ENCODE results near the gene NXN. TPM values are rescaled to one million over a fixed set of nuclear protein-coding genes. Genes with fewer than 3 reads are reported as not detected.
"Not testable (repeated sequence)": the region's sequence is repeated elsewhere in the genome, so short reads cannot be mapped to it uniquely, and the experiment has no call there.

Gene NXN
- total and polyA plus RNA-seq, 4 experiments from 2014 or later, result 0.55 to 2.7 (median 1.9) TPM

GRCh38 chr17:859061-859823 is 120.3 kb downstream of the NXN start:
- Histone ChIP-seq H3K4me3 (ENCODE audit: low read length in 2 of 2) (no peak overlapping the region), H3K27me3 (ENCODE audit: insufficient read depth, low read length) (no peaks in the 10 kb centered on the region), H3K9me3 (ENCODE audit: control insufficient read depth in 1 of 2, low read length in 2 of 2) (no peaks in the 10 kb centered on the region), H3K27ac (ENCODE audit: low read depth, low read length) (no peak overlapping the region), H3K36me3 (ENCODE audit: insufficient read depth, low read length) (no peaks in the 10 kb centered on the region), H3K4me1 (ENCODE audit: insufficient read depth, low read length) (no peaks in the 10 kb centered on the region)
- H3K4me3 Mint-ChIP-seq, result no peak overlapping the region
- intact Hi-C loops (cut with micrococcal nuclease), result no loop called here
- DNase-seq, result no peak
- ChIA-PET CTCF (ENCODE audit: partially characterized antibody) (interaction anchor here (1.0 kb wide), 1 partner anchor 20 kb away, joined by 5 read pairs; no protein-coding TSS in a partner anchor), POLR2A (ENCODE audit: partially characterized antibody) (no interaction called here)
- no peaks in the 10 kb centered on the region for H3K9me3 Mint-ChIP-seq
- H3K36me3 Mint-ChIP-seq, result no peaks in the 10 kb centered on the region
- H3K27ac Mint-ChIP-seq, result no peak overlapping the region
- H3K4me1 Mint-ChIP-seq, result no peaks in the 10 kb centered on the region
- H3K27me3 Mint-ChIP-seq, result peaks cover 6 to 18% of the 10 kb centered on the region in 2 donors

- CTCF ChIA-PET (ENCODE audit: partially characterized antibody), result interaction anchor here (0.7 kb wide), 1 partner anchor 235 kb away, joined by 4 read pairs; no protein-coding TSS in a partner anchor
Observed at GRCh38 chr17:856149-856548, 123.4 kb downstream of the NXN start.

GRCh38 chr17:855569-855968 is 124.0 kb downstream of the NXN start:
- DNase-seq, result no peak
- Histone ChIP-seq H3K4me1 (ENCODE audit: insufficient read depth, low read length) (no peaks in the 10 kb centered on the region), H3K9me3 (ENCODE audit: control insufficient read depth in 1 of 2, low read length in 2 of 2) (no peaks in the 10 kb centered on the region), H3K27ac (ENCODE audit: low read depth, low read length) (no peak overlapping the region), H3K36me3 (ENCODE audit: insufficient read depth, low read length) (no peaks in the 10 kb centered on the region), H3K4me3 (ENCODE audit: low read length in 2 of 2) (no peak overlapping the region), H3K27me3 (ENCODE audit: insufficient read depth, low read length) (no peaks in the 10 kb centered on the region)
- Mint-ChIP-seq H3K27me3 (peaks cover 7 to 15% of the 10 kb centered on the region in 2 donors), H3K4me3 (no peak overlapping the region), H3K36me3 (no peaks in the 10 kb centered on the region), H3K27ac (no peak overlapping the region), H3K9me3 (peaks cover 0 to 1% (median 0%) of the 10 kb centered on the region in 8 donors), H3K4me1 (no peaks in the 10 kb centered on the region)
- intact Hi-C loops (cut with micrococcal nuclease), result no loop called here
- ChIA-PET POLR2A (ENCODE audit: partially characterized antibody) (no interaction called here), CTCF (ENCODE audit: partially characterized antibody) (no interaction called here)

More at GRCh38 chr17:856149-856548, 123.4 kb downstream of the NXN start:
- Mint-ChIP-seq H3K4me3 (no peak overlapping the region), H3K9me3 (peaks cover 0 to 1% (median 0%) of the 10 kb centered on the region in 8 donors), H3K27me3 (peaks cover 4 to 14% of the 10 kb centered on the region in 2 donors), H3K4me1 (no peaks in the 10 kb centered on the region), H3K27ac (no peak overlapping the region), H3K36me3 (no peaks in the 10 kb centered on the region)
- Histone ChIP-seq H3K27me3 (ENCODE audit: insufficient read depth, low read length) (no peaks in the 10 kb centered on the region), H3K9me3 (ENCODE audit: control insufficient read depth in 1 of 2, low read length in 2 of 2) (no peaks in the 10 kb centered on the region), H3K4me1 (ENCODE audit: insufficient read depth, low read length) (no peaks in the 10 kb centered on the region), H3K27ac (ENCODE audit: low read depth, low read length) (no peak overlapping the region), H3K36me3 (ENCODE audit: insufficient read depth, low read length) (no peaks in the 10 kb centered on the region), H3K4me3 (ENCODE audit: low read length in 2 of 2) (no peak overlapping the region)
- POLR2A ChIA-PET (ENCODE audit: partially characterized antibody), result no interaction called here
- intact Hi-C loops (cut with micrococcal nuclease), result no loop called here
- no peak for DNase-seq

- H3K27me3 Mint-ChIP-seq, result peaks cover 13 to 22% of the 10 kb centered on the region in 2 donors
- H3K4me1 Mint-ChIP-seq; H3K4me1 ChIP-seq (ENCODE audit: insufficient read depth, low read length); H3K27ac Mint-ChIP-seq; H3K36me3 ChIP-seq (ENCODE audit: insufficient read depth, low read length); H3K27me3 ChIP-seq (ENCODE audit: insufficient read depth, low read length); H3K4me3 Mint-ChIP-seq; DNase-seq; CTCF ChIA-PET (ENCODE audit: partially characterized antibody); H3K9me3 Mint-ChIP-seq; H3K36me3 Mint-ChIP-seq; intact Hi-C loops (cut with micrococcal nuclease); H3K9me3 ChIP-seq (ENCODE audit: control insufficient read depth in 1 of 2, low read length in 2 of 2); H3K27ac ChIP-seq (ENCODE audit: low read depth, low read length); H3K4me3 ChIP-seq (ENCODE audit: low read length in 2 of 2); POLR2A ChIA-PET (ENCODE audit: partially characterized antibody): not testable (repeated sequence)
Observed at GRCh38 chr17:852850-853249, 126.7 kb downstream of the NXN start.

- peaks cover 0 to 7% (median 0%) of the 10 kb centered on the region in 4 donors for H3K4me1 Mint-ChIP-seq
- no peak overlapping the region for H3K27ac Mint-ChIP-seq
- peaks cover 0 to 3% (median 0%) of the 10 kb centered on the region in 8 donors for H3K9me3 Mint-ChIP-seq
- Histone ChIP-seq H3K27ac (ENCODE audit: low read depth, low read length) (no peak overlapping the region), H3K9me3 (ENCODE audit: control insufficient read depth in 1 of 2, low read length in 2 of 2) (no peaks in the 10 kb centered on the region), H3K4me3 (ENCODE audit: low read length in 2 of 2) (no peak overlapping the region), H3K36me3 (ENCODE audit: insufficient read depth, low read length) (no peaks in the 10 kb centered on the region), H3K27me3 (ENCODE audit: insufficient read depth, low read length) (peaks cover 3% of the 10 kb centered on the region), H3K4me1 (ENCODE audit: insufficient read depth, low read length) (peaks cover 2% of the 10 kb centered on the region)
- intact Hi-C loops (cut with micrococcal nuclease), result no loop called here
- no peaks in the 10 kb centered on the region for H3K36me3 Mint-ChIP-seq
- H3K4me3 Mint-ChIP-seq, result no peak overlapping the region
- peaks cover 13 to 26% of the 10 kb centered on the region in 2 donors for H3K27me3 Mint-ChIP-seq
- DNase-seq, result no peak
- ChIA-PET POLR2A (ENCODE audit: partially characterized antibody) (no interaction called here), CTCF (ENCODE audit: partially characterized antibody) (interaction anchor here (1.1 kb wide), 1 partner anchor 12 kb away, joined by 3 read pairs; no protein-coding TSS in a partner anchor)
Observed at GRCh38 chr17:852349-852748, 127.2 kb downstream of the NXN start.

GRCh38 chr17:851924-852323 is 127.7 kb downstream of the NXN start:
- intact Hi-C loops (cut with micrococcal nuclease), result no loop called here
- Histone ChIP-seq H3K27ac (ENCODE audit: low read depth, low read length) (no peak overlapping the region), H3K4me1 (ENCODE audit: insufficient read depth, low read length) (peaks cover 6% of the 10 kb centered on the region), H3K4me3 (ENCODE audit: low read length in 2 of 2) (no peak overlapping the region), H3K9me3 (ENCODE audit: control insufficient read depth in 1 of 2, low read length in 2 of 2) (no peaks in the 10 kb centered on the region), H3K36me3 (ENCODE audit: insufficient read depth, low read length) (no peaks in the 10 kb centered on the region), H3K27me3 (ENCODE audit: insufficient read depth, low read length) (peaks cover 3% of the 10 kb centered on the region)
- no peak overlapping the region for H3K4me3 Mint-ChIP-seq
- no peak for DNase-seq
- CTCF ChIA-PET (ENCODE audit: partially characterized antibody), result interaction anchor here (1.1 kb wide), 1 partner anchor 11 kb away, joined by 3 read pairs; no protein-coding TSS in a partner anchor
- H3K36me3 Mint-ChIP-seq, result no peaks in the 10 kb centered on the region
- POLR2A ChIA-PET (ENCODE audit: partially characterized antibody), result no interaction called here
- H3K4me1 Mint-ChIP-seq, result peaks cover under 1 to 11% (median 3%) of the 10 kb centered on the region in 4 donors
- H3K9me3 Mint-ChIP-seq, result peaks cover 0 to 3% (median 0%) of the 10 kb centered on the region in 8 donors
- H3K27me3 Mint-ChIP-seq, result peaks cover 13 to 27% of the 10 kb centered on the region in 2 donors
- H3K27ac Mint-ChIP-seq, result no peak overlapping the region

GRCh38 chr17:850851-851763 is 128.5 kb downstream of the NXN start:
- Histone ChIP-seq H3K4me3 (ENCODE audit: low read length in 2 of 2) (no peak overlapping the region), H3K4me1 (ENCODE audit: insufficient read depth, low read length) (peaks cover 10% of the 10 kb centered on the region), H3K27ac (ENCODE audit: low read depth, low read length) (no peak overlapping the region), H3K9me3 (ENCODE audit: control insufficient read depth in 1 of 2, low read length in 2 of 2) (no peaks in the 10 kb centered on the region), H3K27me3 (ENCODE audit: insufficient read depth, low read length) (peaks cover 3% of the 10 kb centered on the region), H3K36me3 (ENCODE audit: insufficient read depth, low read length) (no peaks in the 10 kb centered on the region)
- Mint-ChIP-seq H3K27ac (no peak overlapping the region), H3K27me3 (peaks cover 14 to 30% of the 10 kb centered on the region in 2 donors), H3K4me3 (no peak overlapping the region), H3K4me1 (peaks cover 5 to 17% (median 9%) of the 10 kb centered on the region in 4 donors), H3K36me3 (no peaks in the 10 kb centered on the region), H3K9me3 (peaks cover 0 to 3% (median 0%) of the 10 kb centered on the region in 8 donors)
- intact Hi-C loops (cut with micrococcal nuclease), result no loop called here
- ChIA-PET POLR2A (ENCODE audit: partially characterized antibody) (no interaction called here), CTCF (ENCODE audit: partially characterized antibody) (interaction anchor here (1.1 kb wide), 1 partner anchor 11 kb away, joined by 3 read pairs; no protein-coding TSS in a partner anchor)
- no peak for DNase-seq
